Neural progenitor cell (in vitro differentiated cells): Measurements from ENCODE around the gene ATP5PB. TPM values are rescaled to one million over a fixed set of nuclear protein-coding genes. Genes with fewer than 3 reads are reported as not detected.

Experiments
- DNase-seq: peaks from one replicate; pipeline ENCODE4 v3.0.0-alpha.2; 2016; ENCODE audit warnings: low spot score
- H2AFZ ChIP-seq: fragments of 200-600 bp; sonication (generic); replicated peaks from 2 replicates; pipeline ENCODE4 v1.6.1; 2016; ENCODE audit warnings: antibody characterized with exemption
- H3F3A ChIP-seq: fragments of 200-600 bp; sonication (generic); 2 replicates; pipeline ENCODE4 v1.6.1; 2016; ENCODE audit warnings: antibody characterized with exemption, low read depth
- H3K27ac ChIP-seq: fragments of 200-600 bp; sonication (generic); 2 replicates; pipeline ENCODE4 v1.5.1; 2016; ENCODE audit warnings: mild to moderate bottlenecking
- H3K27me3 ChIP-seq: fragments of 200-600 bp; sonication (generic); 2 replicates; pipeline ENCODE4 v1.6.1; 2016; ENCODE audit warnings: mild to moderate bottlenecking, moderate library complexity
- H3K36me3 ChIP-seq: fragments of 200-600 bp; sonication (generic); 2 replicates; pipeline ENCODE4 v1.5.1; 2016
- H3K4me1 ChIP-seq: fragments of 200-600 bp; sonication (generic); 2 replicates; pipeline ENCODE4 v1.6.1; 2016; ENCODE audit warnings: mixed run types
- H3K4me2 ChIP-seq: fragments of 200-600 bp; sonication (generic); 2 replicates; pipeline ENCODE4 v1.6.1; 2016
- H3K4me3 ChIP-seq: fragments of 200-600 bp; sonication (generic); 2 replicates; pipeline ENCODE4 v1.5.1; 2016
- H3K79me2 ChIP-seq: fragments of 200-600 bp; sonication (generic); 2 replicates; pipeline ENCODE4 v1.6.1; 2016; ENCODE audit warnings: low read depth
- H3K9ac ChIP-seq: fragments of 200-600 bp; sonication (generic); 2 replicates; pipeline ENCODE4 v1.6.1; 2016
- H3K9me3 ChIP-seq: fragments of 200-600 bp; sonication (generic); 2 replicates; pipeline ENCODE4 v1.5.1; 2016; ENCODE audit warnings: low read depth
- H4K20me1 ChIP-seq: fragments of 200-600 bp; sonication (generic); 2 replicates; pipeline ENCODE4 v1.6.1; 2016; ENCODE audit warnings: low read depth
- H3K27ac Mint-ChIP-seq: 3 replicates; pipeline ENCODE4 v1.8.0; 2021; ENCODE audit warnings: mixed read lengths
- H3K27me3 Mint-ChIP-seq: 2 replicates; pipeline ENCODE4 v1.8.0; 2022; ENCODE audit warnings: low read depth, mild to moderate bottlenecking, inconsistent platforms, moderate library complexity, mixed read lengths; ENCODE audit not compliant: insufficient read depth
- H3K36me3 Mint-ChIP-seq: 3 replicates; pipeline ENCODE4 v1.8.0; 2021; ENCODE audit warnings: mixed read lengths
- H3K4me1 Mint-ChIP-seq: 3 replicates; pipeline ENCODE4 v1.8.0; 2021; ENCODE audit warnings: mixed read lengths
- H3K4me3 Mint-ChIP-seq: 3 replicates; pipeline ENCODE4 v1.8.0; 2021; ENCODE audit warnings: mild to moderate bottlenecking, moderate library complexity, mixed read lengths
- H3K9me3 Mint-ChIP-seq: 3 replicates; pipeline ENCODE4 v1.8.0; 2020; ENCODE audit warnings: mixed read lengths
- CTCF ChIP-seq: fragments of 200-600 bp; sonication (generic); IDR thresholded peaks from 2 replicates; pipeline ENCODE4 v1.5.1; 2017; ENCODE audit warnings: antibody characterized with exemption, mild to moderate bottlenecking
- EZH2 ChIP-seq: fragments of 200-600 bp; sonication (generic); IDR thresholded peaks from 2 replicates; pipeline ENCODE4 v1.6.1; 2017; ENCODE audit warnings: antibody characterized with exemption, mild to moderate bottlenecking, moderate library complexity
- EZH2phosphoT487 ChIP-seq: fragments of 200-600 bp; sonication (generic); IDR thresholded peaks from 2 replicates; pipeline ENCODE4 v1.6.1; 2017; ENCODE audit warnings: antibody characterized with exemption
- total RNA-seq: library from RNA; depleted of rRNA; stranded (reverse); fragments of >200 nt; gene quantifications from 2 replicates; pipeline ENCODE4 v1.2.3, GENCODE V29; 2015; ENCODE audit warnings: low replicate concordance

Gene ATP5PB
- total RNA-seq, 1 donor from 2014 or later, result 467 TPM

- peaks cover 4% of the 10 kb centered on the region for H3K4me1 ChIP-seq
- TF ChIP-seq CTCF (no peak), EZH2phosphoT487 (no peak), EZH2 (no peak)
- no peak for DNase-seq
- no peak overlapping the region for H3K4me3 Mint-ChIP-seq
- no peak overlapping the region for H3K4me3 ChIP-seq
- H3K36me3 ChIP-seq, result no peaks in the 10 kb centered on the region
- no peak overlapping the region for H2AFZ ChIP-seq
- peaks cover 2% of the 10 kb centered on the region for H3K27me3 Mint-ChIP-seq
- H3K36me3 Mint-ChIP-seq, result no peaks in the 10 kb centered on the region
- no peaks in the 10 kb centered on the region for H3F3A ChIP-seq
- no peaks in the 10 kb centered on the region for H4K20me1 ChIP-seq
- no peaks in the 10 kb centered on the region for H3K4me1 Mint-ChIP-seq
- no peak overlapping the region for H3K9ac ChIP-seq
- H3K27ac ChIP-seq, result no peak overlapping the region
- H3K79me2 ChIP-seq, result no peaks in the 10 kb centered on the region
- H3K27me3 ChIP-seq, result no peaks in the 10 kb centered on the region
- H3K4me2 ChIP-seq, result no peak overlapping the region
- H3K9me3 Mint-ChIP-seq, result no peaks in the 10 kb centered on the region
- H3K27ac Mint-ChIP-seq, result no peak overlapping the region
- H3K9me3 ChIP-seq, result no peaks in the 10 kb centered on the region
Measured at GRCh38 chr1:111404588-111404987, 44.7 kb upstream of the ATP5PB start.

GRCh38 chr1:111406321-111406768 is 42.9 kb upstream of the ATP5PB start:
- Histone ChIP-seq H3F3A (no peaks in the 10 kb centered on the region), H2AFZ (peak overlapping the region; percentile 44), H3K4me1 (peaks cover 4% of the 10 kb centered on the region), H3K27me3 (no peaks in the 10 kb centered on the region), H4K20me1 (no peaks in the 10 kb centered on the region), H3K4me2 (no peak overlapping the region), H3K9ac (no peak overlapping the region), H3K27ac (no peak overlapping the region), H3K36me3 (no peaks in the 10 kb centered on the region), H3K79me2 (no peaks in the 10 kb centered on the region), H3K9me3 (no peaks in the 10 kb centered on the region), H3K4me3 (no peak overlapping the region)
- Mint-ChIP-seq H3K27me3 (peaks cover 2% of the 10 kb centered on the region), H3K4me3 (no peak overlapping the region), H3K4me1 (no peaks in the 10 kb centered on the region), H3K9me3 (no peaks in the 10 kb centered on the region), H3K27ac (no peak overlapping the region), H3K36me3 (no peaks in the 10 kb centered on the region)
- no peak for DNase-seq
- no peak for TF ChIP-seq CTCF
- no peak for TF ChIP-seq EZH2
- TF ChIP-seq EZH2phosphoT487, result no peak

GRCh38 chr1:111407301-111407700 is 42.0 kb upstream of the ATP5PB start:
- no peak for DNase-seq
- H3K4me2 ChIP-seq, result no peak overlapping the region
- peaks cover 4% of the 10 kb centered on the region for H3K4me1 ChIP-seq
- H3K27me3 ChIP-seq, result no peaks in the 10 kb centered on the region
- no peaks in the 10 kb centered on the region for H3F3A ChIP-seq
- no peak overlapping the region for H3K4me3 ChIP-seq
- no peaks in the 10 kb centered on the region for H3K9me3 ChIP-seq
- TF ChIP-seq EZH2phosphoT487 (no peak), CTCF (no peak), EZH2 (no peak)
- Mint-ChIP-seq H3K4me1 (no peaks in the 10 kb centered on the region), H3K4me3 (no peak overlapping the region), H3K27ac (no peak overlapping the region), H3K36me3 (no peaks in the 10 kb centered on the region), H3K27me3 (peaks cover 2% of the 10 kb centered on the region), H3K9me3 (no peaks in the 10 kb centered on the region)
- H3K27ac ChIP-seq, result no peak overlapping the region
- H3K79me2 ChIP-seq, result no peaks in the 10 kb centered on the region
- no peaks in the 10 kb centered on the region for H3K36me3 ChIP-seq
- H4K20me1 ChIP-seq, result no peaks in the 10 kb centered on the region
- H3K9ac ChIP-seq, result no peak overlapping the region
- H2AFZ ChIP-seq, result no peak overlapping the region
